Natural killer cell (primary cell): ENCODE results near the gene UFD1. TPM values are rescaled to one million over a fixed set of nuclear protein-coding genes. Genes with fewer than 3 reads are reported as not detected.

Experiments
- ATAC-seq, 3 donors: fragments of 150-1000 bp in 2 of 3; fragments of 200-7000 bp in 1 of 3; cut with Tn5 transposase; 1 replicate in 1 of 3; 2 replicates in 2 of 3; pipeline ENCODE4 v1.10.0; 2021; ENCODE audit warnings: mild to moderate bottlenecking in 2 of 3, moderate library complexity in 2 of 3
- DNase-seq, 2 donors: peaks; one replicate each; pipeline versions ENCODE4 v3.0.0 to v3.0.0-alpha.2; 2013 to 2021; ENCODE audit warnings: mixed read lengths in 1 of 2
- H3K27ac ChIP-seq: one replicate; pipeline ENCODE4 v1.5.1; 2013; ENCODE audit warnings: mild to moderate bottlenecking, low read length
- H3K27me3 ChIP-seq: one replicate; pipeline ENCODE4 v1.6.1; 2013; ENCODE audit warnings: low read length; ENCODE audit not compliant: control insufficient read depth, insufficient read depth
- H3K36me3 ChIP-seq: one replicate; pipeline ENCODE4 v1.6.1; 2013; ENCODE audit warnings: low read length; ENCODE audit not compliant: control insufficient read depth, insufficient read depth
- H3K4me1 ChIP-seq: one replicate; pipeline ENCODE4 v1.6.1; 2013; ENCODE audit warnings: low read length; ENCODE audit not compliant: control insufficient read depth, insufficient read depth
- H3K4me3 ChIP-seq: one replicate; pipeline ENCODE4 v1.5.1; 2013; ENCODE audit warnings: low read length
- H3K9me3 ChIP-seq: one replicate; pipeline ENCODE4 v1.6.1; 2013; ENCODE audit warnings: low read length; ENCODE audit not compliant: control insufficient read depth, insufficient read depth
- H3K27ac Mint-ChIP-seq, 2 donors: one replicate each; pipeline ENCODE4 v1.8.0; 2022; ENCODE audit warnings: mild to moderate bottlenecking in 2 of 2, mixed read lengths in 2 of 2, moderate library complexity in 1 of 2
- H3K27me3 Mint-ChIP-seq, 2 donors: one replicate each; pipeline ENCODE4 v1.8.0; 2022; ENCODE audit warnings: low read depth in 2 of 2, mixed read lengths in 2 of 2
- H3K36me3 Mint-ChIP-seq: one replicate; pipeline ENCODE4 v1.8.0; 2022; ENCODE audit warnings: mixed read lengths
- H3K4me1 Mint-ChIP-seq, 2 donors: one replicate each; pipeline ENCODE4 v1.8.0; 2022; ENCODE audit warnings: mixed read lengths in 2 of 2
- H3K4me3 Mint-ChIP-seq: one replicate; pipeline ENCODE4 v1.8.0; 2022; ENCODE audit warnings: mild to moderate bottlenecking, moderate library complexity, mixed read lengths
- H3K9me3 Mint-ChIP-seq, 2 donors: one replicate each; pipeline ENCODE4 v1.8.0; 2022; ENCODE audit warnings: mixed read lengths in 2 of 2
- WGBS: methylation state at CpG from one replicate; pipeline ENCODE4 v1.1.7; 2013; ENCODE audit warnings: missing lambda C conversion rate; ENCODE audit not compliant: insufficient coverage; 5-methylcytosine and 5-hydroxymethylcytosine counted together
- intact Hi-C: fragments of 100-400 bp; cut with micrococcal nuclease; formaldehyde crosslinking; loops from one replicate; pipeline ENCODE4 v1.14.2; 2022
- total RNA-seq, 4 donors: library from RNA; stranded (reverse); fragments of 120-200 nt in 1 of 4; gene quantifications; one replicate each; pipeline versions ENCODE4 v1.2.3 to v1.2.4, GENCODE V29; 2013 to 2022
- TF ChIP-seq, protein P1 (sequence below): fragments of 200-600 bp; IDR thresholded peaks from one replicate; pipeline ENCODE4 v1.8.0; 2022; ENCODE audit warnings: antibody characterized with exemption

The UFD1 gene
- total RNA-seq, 3 donors from 2014 or later (not counting 1 experiment from before 2014, with no cell fraction given), result 73.8 to 101 (median 77.8) TPM

DNA sequence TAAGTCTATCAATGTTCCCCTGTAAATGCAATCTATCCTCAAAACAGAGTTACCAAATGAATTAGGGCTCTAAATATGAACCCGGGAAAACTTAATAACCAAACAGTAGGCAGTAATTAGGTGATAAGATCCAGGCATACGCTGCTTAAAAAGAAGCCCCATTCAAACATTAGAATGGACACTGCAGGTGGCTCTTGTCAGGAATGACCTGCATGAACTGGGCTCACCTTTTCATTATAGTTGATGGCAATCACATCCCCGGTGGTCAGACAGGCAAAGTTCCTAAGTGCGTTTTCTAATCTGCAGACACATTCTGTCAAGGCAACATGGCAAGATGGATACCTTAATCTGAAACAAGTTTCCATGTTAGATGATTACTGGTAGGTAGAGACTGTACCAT, 14.0 kb downstream of the UFD1 start:
- no peak overlapping the region for H3K27ac Mint-ChIP-seq

DNA sequence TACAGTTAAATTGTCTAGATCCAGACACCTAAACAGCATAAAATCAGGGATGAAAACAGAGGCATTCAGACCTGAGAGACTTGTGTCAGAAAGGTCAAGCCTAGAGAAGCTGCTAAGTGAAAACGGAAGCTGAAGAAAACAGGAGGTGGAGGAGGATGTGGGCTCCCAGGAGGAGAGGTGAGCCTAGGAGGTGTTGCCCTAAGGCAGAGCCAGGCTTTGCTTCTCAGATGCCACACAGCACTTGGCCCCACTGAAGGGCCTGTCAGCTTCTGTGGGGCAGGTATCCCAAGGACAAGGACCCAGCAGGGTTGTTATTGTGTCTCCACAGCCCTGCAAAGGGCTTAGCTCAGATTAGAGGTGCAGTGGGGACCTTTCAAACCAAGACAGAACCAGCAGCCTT, 14.4 kb downstream of the UFD1 start:
- Mint-ChIP-seq H3K27me3 (no peaks in the 10 kb centered on the region), H3K4me3 (no peak overlapping the region), H3K36me3 (peaks cover 7% of the 10 kb centered on the region), H3K27ac (no peak overlapping the region), H3K4me1 (peaks cover 0 to 4% of the 10 kb centered on the region in 2 donors), H3K9me3 (no peaks in the 10 kb centered on the region)
- H3K27ac ChIP-seq, result no peak overlapping the region
- H3K27me3 ChIP-seq, result no peaks in the 10 kb centered on the region
- intact Hi-C loops, result no loop called here
- H3K4me3 ChIP-seq, result no peak overlapping the region
- TF ChIP-seq, protein P1, sequence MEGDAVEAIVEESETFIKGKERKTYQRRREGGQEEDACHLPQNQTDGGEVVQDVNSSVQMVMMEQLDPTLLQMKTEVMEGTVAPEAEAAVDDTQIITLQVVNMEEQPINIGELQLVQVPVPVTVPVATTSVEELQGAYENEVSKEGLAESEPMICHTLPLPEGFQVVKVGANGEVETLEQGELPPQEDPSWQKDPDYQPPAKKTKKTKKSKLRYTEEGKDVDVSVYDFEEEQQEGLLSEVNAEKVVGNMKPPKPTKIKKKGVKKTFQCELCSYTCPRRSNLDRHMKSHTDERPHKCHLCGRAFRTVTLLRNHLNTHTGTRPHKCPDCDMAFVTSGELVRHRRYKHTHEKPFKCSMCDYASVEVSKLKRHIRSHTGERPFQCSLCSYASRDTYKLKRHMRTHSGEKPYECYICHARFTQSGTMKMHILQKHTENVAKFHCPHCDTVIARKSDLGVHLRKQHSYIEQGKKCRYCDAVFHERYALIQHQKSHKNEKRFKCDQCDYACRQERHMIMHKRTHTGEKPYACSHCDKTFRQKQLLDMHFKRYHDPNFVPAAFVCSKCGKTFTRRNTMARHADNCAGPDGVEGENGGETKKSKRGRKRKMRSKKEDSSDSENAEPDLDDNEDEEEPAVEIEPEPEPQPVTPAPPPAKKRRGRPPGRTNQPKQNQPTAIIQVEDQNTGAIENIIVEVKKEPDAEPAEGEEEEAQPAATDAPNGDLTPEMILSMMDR, result no peak
- WGBS, result 83% methylated on average over 1 of the region's 1 CpG
- peaks cover 73% of the 10 kb centered on the region for H3K36me3 ChIP-seq
- ATAC-seq (no peak), DNase-seq (no peak)
- H3K9me3 ChIP-seq, result no peaks in the 10 kb centered on the region
- no peaks in the 10 kb centered on the region for H3K4me1 ChIP-seq

More for the DNA sequence above, 14.0 kb downstream of the UFD1 start:
- 95% methylated on average over 4 of the region's 4 CpGs for WGBS
- no peak for DNase-seq
- Histone ChIP-seq H3K4me1 (no peaks in the 10 kb centered on the region), H3K4me3 (no peak overlapping the region), H3K27me3 (no peaks in the 10 kb centered on the region), H3K36me3 (peaks cover 77% of the 10 kb centered on the region), H3K9me3 (no peaks in the 10 kb centered on the region), H3K27ac (no peak overlapping the region)
- intact Hi-C loops, result no loop called here
- no peaks in the 10 kb centered on the region for H3K9me3 Mint-ChIP-seq
- TF ChIP-seq, protein P1, result no peak
- H3K27me3 Mint-ChIP-seq, result no peaks in the 10 kb centered on the region
- no peak for ATAC-seq
- H3K36me3 Mint-ChIP-seq, result peaks cover 7% of the 10 kb centered on the region
- H3K4me3 Mint-ChIP-seq, result no peak overlapping the region
- H3K4me1 Mint-ChIP-seq, result peaks cover 0 to 7% of the 10 kb centered on the region in 2 donors

DNA sequence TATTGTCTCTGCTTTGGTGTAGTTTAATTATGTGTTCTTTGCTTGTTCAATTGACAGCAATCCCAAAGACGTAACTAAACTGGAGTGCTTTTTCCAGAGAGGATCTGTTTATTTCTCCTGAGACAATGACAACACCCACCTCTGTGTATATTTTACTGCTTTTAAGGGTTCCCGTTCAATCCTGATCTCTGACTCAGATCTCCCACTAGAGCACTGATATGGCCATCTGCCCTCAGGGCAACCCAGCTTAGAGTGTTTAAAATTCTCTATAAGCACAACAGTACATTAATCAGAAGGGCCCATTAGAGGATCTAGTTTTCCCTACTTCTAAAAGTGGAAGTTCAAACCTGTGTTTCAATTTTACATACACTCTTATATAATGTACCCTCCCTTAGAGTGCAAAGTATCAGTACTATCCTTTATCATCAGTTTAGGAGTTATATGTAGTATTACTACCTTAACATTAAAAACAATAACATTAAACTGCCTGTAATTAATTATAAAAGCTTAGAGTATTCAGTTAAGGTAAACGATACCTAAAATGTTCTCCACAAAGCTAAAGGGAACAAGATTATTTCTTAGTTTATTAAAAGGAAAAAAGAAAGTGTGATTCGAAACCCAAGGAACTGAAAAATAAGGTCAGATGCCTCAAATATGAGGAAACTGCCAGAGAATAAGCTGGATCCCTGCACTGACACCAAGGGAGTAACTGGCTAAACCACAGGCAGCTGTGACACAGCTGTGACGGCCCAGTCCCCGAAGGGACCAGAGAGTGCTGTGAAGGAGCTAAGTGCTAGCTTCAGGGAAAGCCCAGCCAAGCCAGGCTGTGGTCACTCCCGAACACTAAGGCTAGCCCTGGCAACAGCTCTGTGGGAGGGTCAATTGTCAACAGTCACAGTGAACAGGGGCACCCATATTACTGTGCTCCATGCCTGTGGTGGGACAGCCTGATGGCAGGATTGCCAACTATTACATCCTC, 15.2 kb downstream of the UFD1 start:
- Histone ChIP-seq H3K4me3 (no peak overlapping the region), H3K36me3 (peaks cover 65% of the 10 kb centered on the region), H3K27me3 (no peaks in the 10 kb centered on the region), H3K4me1 (no peaks in the 10 kb centered on the region), H3K27ac (no peak overlapping the region), H3K9me3 (no peaks in the 10 kb centered on the region)
- Mint-ChIP-seq H3K4me1 (no peaks in the 10 kb centered on the region), H3K27ac (no peak overlapping the region), H3K36me3 (peaks cover 2% of the 10 kb centered on the region), H3K9me3 (no peaks in the 10 kb centered on the region), H3K4me3 (no peak overlapping the region), H3K27me3 (no peaks in the 10 kb centered on the region)
- DNase-seq, result no peak
- intact Hi-C loops, result no loop called here
- TF ChIP-seq, protein P1, result no peak
- ATAC-seq, result no peak
- WGBS, result 88% methylated on average over 6 of the region's 7 CpGs
